ENCODE measurements around the gene KAT7. TPM values are rescaled to one million over a fixed set of nuclear protein-coding genes. Genes with fewer than 3 reads are reported as not detected.

KAT7 gene
- total and polyA plus RNA-seq, 2 of the 8 experiments (the other 6 are each of a cell fraction or from before 2014, with no cell fraction given): 90.9 to 139 TPM

DNA sequence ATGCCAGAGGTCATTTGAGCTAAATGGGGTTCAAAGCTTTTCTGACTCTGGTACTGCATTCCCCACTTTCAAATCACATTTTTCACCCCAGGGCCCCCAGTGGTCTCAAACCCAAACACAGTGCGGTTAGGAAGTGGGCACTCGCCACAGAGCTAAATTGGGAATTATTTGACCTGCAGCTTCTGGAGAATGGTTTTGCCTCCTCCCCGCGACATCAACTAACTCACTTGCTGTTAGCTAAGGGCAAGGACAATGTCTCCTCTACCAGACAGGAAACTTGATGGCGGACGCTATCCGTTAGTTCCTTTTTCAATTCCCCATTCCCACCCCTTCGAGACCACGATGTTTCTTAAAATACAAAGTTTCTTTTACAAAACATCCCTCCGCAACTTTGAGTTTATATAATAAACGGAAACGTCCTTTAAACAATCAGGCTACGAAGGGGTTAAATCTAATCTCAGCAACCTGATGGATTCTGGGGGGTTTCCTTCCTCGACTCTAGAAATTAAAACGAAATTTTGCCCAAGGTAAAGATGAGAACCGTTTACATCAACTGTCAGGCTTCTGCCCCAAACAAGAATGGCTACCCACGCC, 500 bp upstream of the KAT7 start (continued):
- TF ChIP-seq, protein P1, sequence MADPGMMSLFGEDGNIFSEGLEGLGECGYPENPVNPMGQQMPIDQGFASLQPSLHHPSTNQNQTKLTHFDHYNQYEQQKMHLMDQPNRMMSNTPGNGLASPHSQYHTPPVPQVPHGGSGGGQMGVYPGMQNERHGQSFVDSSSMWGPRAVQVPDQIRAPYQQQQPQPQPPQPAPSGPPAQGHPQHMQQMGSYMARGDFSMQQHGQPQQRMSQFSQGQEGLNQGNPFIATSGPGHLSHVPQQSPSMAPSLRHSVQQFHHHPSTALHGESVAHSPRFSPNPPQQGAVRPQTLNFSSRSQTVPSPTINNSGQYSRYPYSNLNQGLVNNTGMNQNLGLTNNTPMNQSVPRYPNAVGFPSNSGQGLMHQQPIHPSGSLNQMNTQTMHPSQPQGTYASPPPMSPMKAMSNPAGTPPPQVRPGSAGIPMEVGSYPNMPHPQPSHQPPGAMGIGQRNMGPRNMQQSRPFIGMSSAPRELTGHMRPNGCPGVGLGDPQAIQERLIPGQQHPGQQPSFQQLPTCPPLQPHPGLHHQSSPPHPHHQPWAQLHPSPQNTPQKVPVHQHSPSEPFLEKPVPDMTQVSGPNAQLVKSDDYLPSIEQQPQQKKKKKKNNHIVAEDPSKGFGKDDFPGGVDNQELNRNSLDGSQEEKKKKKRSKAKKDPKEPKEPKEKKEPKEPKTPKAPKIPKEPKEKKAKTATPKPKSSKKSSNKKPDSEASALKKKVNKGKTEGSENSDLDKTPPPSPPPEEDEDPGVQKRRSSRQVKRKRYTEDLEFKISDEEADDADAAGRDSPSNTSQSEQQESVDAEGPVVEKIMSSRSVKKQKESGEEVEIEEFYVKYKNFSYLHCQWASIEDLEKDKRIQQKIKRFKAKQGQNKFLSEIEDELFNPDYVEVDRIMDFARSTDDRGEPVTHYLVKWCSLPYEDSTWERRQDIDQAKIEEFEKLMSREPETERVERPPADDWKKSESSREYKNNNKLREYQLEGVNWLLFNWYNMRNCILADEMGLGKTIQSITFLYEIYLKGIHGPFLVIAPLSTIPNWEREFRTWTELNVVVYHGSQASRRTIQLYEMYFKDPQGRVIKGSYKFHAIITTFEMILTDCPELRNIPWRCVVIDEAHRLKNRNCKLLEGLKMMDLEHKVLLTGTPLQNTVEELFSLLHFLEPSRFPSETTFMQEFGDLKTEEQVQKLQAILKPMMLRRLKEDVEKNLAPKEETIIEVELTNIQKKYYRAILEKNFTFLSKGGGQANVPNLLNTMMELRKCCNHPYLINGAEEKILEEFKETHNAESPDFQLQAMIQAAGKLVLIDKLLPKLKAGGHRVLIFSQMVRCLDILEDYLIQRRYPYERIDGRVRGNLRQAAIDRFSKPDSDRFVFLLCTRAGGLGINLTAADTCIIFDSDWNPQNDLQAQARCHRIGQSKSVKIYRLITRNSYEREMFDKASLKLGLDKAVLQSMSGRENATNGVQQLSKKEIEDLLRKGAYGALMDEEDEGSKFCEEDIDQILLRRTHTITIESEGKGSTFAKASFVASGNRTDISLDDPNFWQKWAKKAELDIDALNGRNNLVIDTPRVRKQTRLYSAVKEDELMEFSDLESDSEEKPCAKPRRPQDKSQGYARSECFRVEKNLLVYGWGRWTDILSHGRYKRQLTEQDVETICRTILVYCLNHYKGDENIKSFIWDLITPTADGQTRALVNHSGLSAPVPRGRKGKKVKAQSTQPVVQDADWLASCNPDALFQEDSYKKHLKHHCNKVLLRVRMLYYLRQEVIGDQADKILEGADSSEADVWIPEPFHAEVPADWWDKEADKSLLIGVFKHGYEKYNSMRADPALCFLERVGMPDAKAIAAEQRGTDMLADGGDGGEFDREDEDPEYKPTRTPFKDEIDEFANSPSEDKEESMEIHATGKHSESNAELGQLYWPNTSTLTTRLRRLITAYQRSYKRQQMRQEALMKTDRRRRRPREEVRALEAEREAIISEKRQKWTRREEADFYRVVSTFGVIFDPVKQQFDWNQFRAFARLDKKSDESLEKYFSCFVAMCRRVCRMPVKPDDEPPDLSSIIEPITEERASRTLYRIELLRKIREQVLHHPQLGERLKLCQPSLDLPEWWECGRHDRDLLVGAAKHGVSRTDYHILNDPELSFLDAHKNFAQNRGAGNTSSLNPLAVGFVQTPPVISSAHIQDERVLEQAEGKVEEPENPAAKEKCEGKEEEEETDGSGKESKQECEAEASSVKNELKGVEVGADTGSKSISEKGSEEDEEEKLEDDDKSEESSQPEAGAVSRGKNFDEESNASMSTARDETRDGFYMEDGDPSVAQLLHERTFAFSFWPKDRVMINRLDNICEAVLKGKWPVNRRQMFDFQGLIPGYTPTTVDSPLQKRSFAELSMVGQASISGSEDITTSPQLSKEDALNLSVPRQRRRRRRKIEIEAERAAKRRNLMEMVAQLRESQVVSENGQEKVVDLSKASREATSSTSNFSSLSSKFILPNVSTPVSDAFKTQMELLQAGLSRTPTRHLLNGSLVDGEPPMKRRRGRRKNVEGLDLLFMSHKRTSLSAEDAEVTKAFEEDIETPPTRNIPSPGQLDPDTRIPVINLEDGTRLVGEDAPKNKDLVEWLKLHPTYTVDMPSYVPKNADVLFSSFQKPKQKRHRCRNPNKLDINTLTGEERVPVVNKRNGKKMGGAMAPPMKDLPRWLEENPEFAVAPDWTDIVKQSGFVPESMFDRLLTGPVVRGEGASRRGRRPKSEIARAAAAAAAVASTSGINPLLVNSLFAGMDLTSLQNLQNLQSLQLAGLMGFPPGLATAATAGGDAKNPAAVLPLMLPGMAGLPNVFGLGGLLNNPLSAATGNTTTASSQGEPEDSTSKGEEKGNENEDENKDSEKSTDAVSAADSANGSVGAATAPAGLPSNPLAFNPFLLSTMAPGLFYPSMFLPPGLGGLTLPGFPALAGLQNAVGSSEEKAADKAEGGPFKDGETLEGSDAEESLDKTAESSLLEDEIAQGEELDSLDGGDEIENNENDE (IDR thresholded peaks at IDR 0.05; ENCODE audit: insufficient replicate concordance, low read length): peak; percentile 37
- TF ChIP-seq SP4 (IDR thresholded peaks at IDR 0.05; ENCODE audit: low read length): no peak
- TF ChIP-seq TBP (IDR thresholded peaks at IDR 0.05; ENCODE audit: low read depth, low read length): peak; percentile 8; the same call in 1 of the 2 replicates
- TF ChIP-seq POLR2A (IDR thresholded peaks at IDR 0.05; ENCODE audit: control extremely low read depth in 1 of 2, low read depth in 2 of 2, low read length in 2 of 2): no peak; a peak in 1 of 3 replicates
- TF ChIP-seq JUN (IDR thresholded peaks at IDR 0.05; ENCODE audit: low read depth, low read length): no peak; the same call in 1 of the 2 replicates
- no peak for TF ChIP-seq GTF2F1 (IDR thresholded peaks at IDR 0.05; ENCODE audit: borderline replicate concordance, low read depth, low read length)
- TF ChIP-seq TEAD4 (IDR thresholded peaks at IDR 0.05; ENCODE audit: low read depth, low read length): 0 out of 2 replicates have a peak, but pooled peaks have one; percentile 12
- peak; percentile 57 for TF ChIP-seq ASH2L (IDR thresholded peaks at IDR 0.05; ENCODE audit: low read length)
- no peak for TF ChIP-seq MAFK (IDR thresholded peaks at IDR 0.05; ENCODE audit: low read depth, low read length)

All from H1 (cell line).